ENCODE results near the gene PCDH11X. TPM values are rescaled to one million over a fixed set of nuclear protein-coding genes. Genes with fewer than 3 reads are reported as not detected.
"Not testable (repeated sequence)": the region's sequence is repeated elsewhere in the genome, so short reads cannot be mapped to it uniquely, and the experiment has no call there.

PCDH11X gene
- total and polyA plus RNA-seq, 4 donors = 16.6 to 57.4 (median 27.5) TPM

- H3K27me3 ChIP-seq (ENCODE audit: control insufficient read depth, insufficient read depth, low read length); H3K27ac ChIP-seq (ENCODE audit: low read depth, low read length); H3K9me3 ChIP-seq (ENCODE audit: control insufficient read depth, insufficient read depth, low read length); H3K4me3 ChIP-seq (ENCODE audit: low read depth, low read length); H3K4me1 ChIP-seq (ENCODE audit: control insufficient read depth, insufficient read depth, low read length); H3K36me3 ChIP-seq (ENCODE audit: control insufficient read depth, insufficient read depth, low read length): not testable (repeated sequence)
- WGBS (ENCODE audit: insufficient coverage) = no CpG with 5 or more reads among the region's 3 CpGs
- DNase-seq (ENCODE audit: low read depth in 4 of 6, low spot score in 6 of 6) = peak in 1 of 6 donors; percentile 1
Observed at GRCh38 chrX:91817537-91817936, 38.4 kb downstream of the PCDH11X start.

GRCh38 chrX:91825321-91825720, 46.1 kb downstream of the PCDH11X start:
- DNase-seq (ENCODE audit: low read depth in 4 of 6, low spot score in 6 of 6) = not testable (repeated sequence)

More at GRCh38 chrX:91825321-91825720, 46.1 kb downstream of the PCDH11X start:
- not testable (repeated sequence) for H3K27me3 ChIP-seq (ENCODE audit: control insufficient read depth, insufficient read depth, low read length); H3K4me3 ChIP-seq (ENCODE audit: low read depth, low read length); H3K9me3 ChIP-seq (ENCODE audit: control insufficient read depth, insufficient read depth, low read length); H3K36me3 ChIP-seq (ENCODE audit: control insufficient read depth, insufficient read depth, low read length); H3K27ac ChIP-seq (ENCODE audit: low read depth, low read length); H3K4me1 ChIP-seq (ENCODE audit: control insufficient read depth, insufficient read depth, low read length)
- 96% methylated on average over 9 of the region's 24 CpGs for WGBS (ENCODE audit: insufficient coverage)

Small RNAs within 50 kb of the gene (small RNA-seq; reads per million reads assigned to genes)
- not detected for gene RNU2-26P (ENCODE audit: low replicate concordance)

Data from spinal cord (tissue), 10 donors.